Endothelial cell of umbilical vein (primary cell): Measurements from ENCODE around the gene LPAR3. TPM values are rescaled to one million over a fixed set of nuclear protein-coding genes. Genes with fewer than 3 reads are reported as not detected.

ENCODE experiments used
- BruUV-seq: library from RNA; stranded (reverse); fragments of 400-500 nt; replicated peaks from 2 replicates; lab custom pipeline; 2021; lab: Mats Ljungman, UMichigan
- CTCF ChIA-PET: fragments of 300-600, 350-600 bp; sonication (Branson Sonifier 250); formaldehyde crosslinking; loops from one replicate; lab custom pipeline; 2021; ENCODE audit warnings: antibody characterized with exemption, inconsistent platforms; lab: Charles Lee
- POLR2A ChIA-PET: fragments of 300-600, 350-600 bp; sonication (Branson Sonifier 250); formaldehyde crosslinking; loops from one replicate; lab custom pipeline; 2021; ENCODE audit warnings: antibody characterized with exemption, inconsistent platforms; lab: Charles Lee
- DNase-seq: peaks from one replicate; pipeline ENCODE4 v3.0.0-alpha.2; 2011; ENCODE audit warnings: low read depth, low spot score
- FAIRE-seq: peaks from 2 replicates; lab custom pipeline; 2011; peaks lifted over from hg19 to GRCh38; lab: Jason Lieb, UNC
- H2AFZ ChIP-seq: 2 replicates; pipeline ENCODE4 v1.6.0; 2012; ENCODE audit warnings: low read depth, low read length, control low read depth, inconsistent platforms
- H3K27ac ChIP-seq: 2 replicates; pipeline ENCODE4 v1.5.1; 2011; ENCODE audit warnings: low read depth, mild to moderate bottlenecking, control low read depth, low read length, moderate library complexity; ENCODE audit not compliant: insufficient read depth
- H3K27me3 ChIP-seq, 2 experiments: 2 replicates each; pipeline versions ENCODE4 v1.6.0 to v1.6.1; 2011; ENCODE audit warnings: low read length in 2 of 2, mixed read lengths in 1 of 2; ENCODE audit not compliant: control insufficient read depth in 2 of 2, insufficient read depth in 2 of 2
- H3K36me3 ChIP-seq, 2 experiments: 2 replicates in 1 of 2; 3 replicates in 1 of 2; pipeline ENCODE4 v1.5.1; 2011; ENCODE audit warnings: low read length in 2 of 2, mild to moderate bottlenecking in 1 of 2, moderate library complexity in 1 of 2; ENCODE audit not compliant: control insufficient read depth in 2 of 2, insufficient read depth in 2 of 2; ENCODE audit errors: extremely low read depth in 1 of 2
- H3K4me1 ChIP-seq: 3 replicates; pipeline ENCODE4 v1.5.1; 2011; ENCODE audit warnings: mild to moderate bottlenecking, low read length; ENCODE audit not compliant: control insufficient read depth, insufficient read depth; ENCODE audit errors: extremely low read depth
- H3K4me2 ChIP-seq: 2 replicates; pipeline ENCODE4 v1.6.1; 2011; ENCODE audit warnings: low read length, control low read depth, mixed read lengths; ENCODE audit not compliant: insufficient read depth
- H3K4me3 ChIP-seq, 3 experiments: fragments of 200-600 bp in 1 of 3; sonication (generic), shearing (Covaris generic) in 1 of 3; replicated peaks in 1 of 3; 2 replicates each; pipeline ENCODE4 v1.5.1; 2011 to 2016; ENCODE audit warnings: control low read depth in 3 of 3, low read length in 3 of 3, mild to moderate bottlenecking in 2 of 3, inconsistent platforms in 1 of 3, low read depth in 1 of 3, moderate library complexity in 1 of 3; ENCODE audit not compliant: insufficient read depth in 1 of 3
- H3K79me2 ChIP-seq: 2 replicates; pipeline ENCODE4 v1.6.0; 2012; ENCODE audit warnings: low read length, inconsistent platforms; ENCODE audit not compliant: control insufficient read depth, insufficient read depth
- H3K9ac ChIP-seq: replicated peaks from 2 replicates; pipeline ENCODE3; 2011; ENCODE audit warnings: low read length, control low read depth; ENCODE audit not compliant: insufficient read depth; ENCODE audit errors: extremely low read depth
- H3K9me1 ChIP-seq: replicated peaks from 3 replicates; pipeline ENCODE4 v1.6.0; 2011; ENCODE audit warnings: mild to moderate bottlenecking, low read length; ENCODE audit not compliant: control insufficient read depth, insufficient read depth; ENCODE audit errors: extremely low read depth
- H3K9me3 ChIP-seq: replicated peaks from 2 replicates; pipeline ENCODE4 v1.5.1; 2012; ENCODE audit warnings: low read length, inconsistent platforms; ENCODE audit not compliant: control insufficient read depth, insufficient read depth
- H4K20me1 ChIP-seq: replicated peaks from 2 replicates; pipeline ENCODE3; 2011; ENCODE audit warnings: mild to moderate bottlenecking, low read length; ENCODE audit not compliant: control insufficient read depth, insufficient read depth; ENCODE audit errors: extremely low read depth
- EZH2 ChIP-seq: IDR thresholded peaks from 2 replicates; pipeline ENCODE4 v1.6.1; 2012; ENCODE audit warnings: borderline replicate concordance, low read depth, mild to moderate bottlenecking, moderate library complexity, low read length, inconsistent platforms; ENCODE audit not compliant: severe bottlenecking
- FOS ChIP-seq: IDR thresholded peaks from 2 replicates; pipeline ENCODE4 v1.6.1; 2011; ENCODE audit warnings: mild to moderate bottlenecking, low read length, moderate library complexity, borderline replicate concordance; ENCODE audit not compliant: insufficient read depth
- GATA2 ChIP-seq: IDR thresholded peaks from 2 replicates; pipeline ENCODE4 v1.7.0; 2011; ENCODE audit warnings: low read depth, mild to moderate bottlenecking, moderate library complexity, mixed read lengths, low read length; ENCODE audit not compliant: insufficient read length, insufficient read depth
- JUN ChIP-seq: IDR thresholded peaks from 2 replicates; pipeline ENCODE4 v1.6.1; 2011; ENCODE audit warnings: borderline replicate concordance, low read depth; ENCODE audit not compliant: insufficient read length, insufficient read depth
- MYC ChIP-seq: IDR thresholded peaks from one replicate; pipeline ENCODE4 v1.6.1; 2011; ENCODE audit warnings: mild to moderate bottlenecking, low read depth, low read length
- POLR2A ChIP-seq: IDR thresholded peaks from 2 replicates; pipeline ENCODE4 v1.6.1; 2012; ENCODE audit warnings: low read depth, mild to moderate bottlenecking, control low read depth, low read length
- POLR2AphosphoS5 ChIP-seq: IDR thresholded peaks from 2 replicates; pipeline ENCODE4 v1.6.1; 2012; ENCODE audit warnings: low read depth, mild to moderate bottlenecking, control low read depth, low read length, moderate library complexity; ENCODE audit not compliant: insufficient read depth
- dilution Hi-C: fragments of 300-500 bp; cut with MboI; formaldehyde crosslinking; loops from one replicate; pipeline ENCODE4 v1.15.0; 2019; ENCODE audit warnings: low sequenced_read_pairs; ENCODE audit not compliant: extremely low pct_ligation_motif_present
- intact Hi-C: fragments of 100-400 bp; cut with micrococcal nuclease; formaldehyde crosslinking; loops from one replicate; pipeline ENCODE4 v1.10.0; 2022
- polyA plus RNA-seq, 4 experiments: library from polyadenylated mRNA; depleted of rRNA in 3 of 4; stranded (reverse) in 3 of 4; unstranded in 1 of 4; fragments of >200 nt; gene quantifications; 2 replicates each; pipeline versions ENCODE4 v1.2.1 to v1.2.3, GENCODE V29; 2011 to 2012; ENCODE audit warnings: missing spikeins in 1 of 4
- total RNA-seq: library from RNA; stranded (reverse); gene quantifications from 2 replicates; pipeline ENCODE4 v1.2.3, GENCODE V29; 2021
- TF ChIP-seq, protein P1 (sequence below): IDR thresholded peaks from 2 replicates; pipeline ENCODE4 v1.6.1; 2011; ENCODE audit not compliant: insufficient read depth, insufficient read length
- TF ChIP-seq, protein P2 (sequence below), 2 donors: IDR thresholded peaks; 1 replicate in 1 of 2; 2 replicates in 1 of 2; pipeline ENCODE4 v1.5.1; 2011; ENCODE audit warnings: low read length in 2 of 2, mild to moderate bottlenecking in 2 of 2, moderate library complexity in 2 of 2, control low read depth in 1 of 2, inconsistent platforms in 1 of 2, low read depth in 1 of 2; ENCODE audit not compliant: insufficient read depth in 1 of 2; ENCODE audit errors: extremely low read depth in 1 of 2

LPAR3 gene
- total and polyA plus RNA-seq, 2 donors (not counting 3 experiments of a cell fraction or from before 2014, with no cell fraction given): not detected

DNA sequence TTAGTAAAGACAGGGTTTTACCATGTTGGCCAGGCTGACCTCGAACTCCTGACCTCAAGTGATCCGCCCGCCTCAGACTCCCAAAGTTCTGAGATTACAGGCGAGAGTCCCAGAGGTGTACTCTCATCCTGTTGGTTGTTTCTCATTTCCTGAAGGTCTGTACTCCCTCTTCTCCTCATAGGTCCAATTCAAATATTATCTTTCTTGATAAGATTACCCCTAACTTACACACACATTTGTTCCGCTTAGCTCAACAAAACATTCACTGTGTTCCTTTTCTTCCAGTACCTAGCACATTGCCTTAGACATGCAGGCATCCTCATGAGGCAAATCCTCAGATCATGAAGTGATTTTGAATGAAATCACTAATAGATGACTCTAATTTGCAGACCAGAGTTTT is 130.3 kb downstream of the LPAR3 start:
- TF ChIP-seq GATA2 (no peak), POLR2A (no peak), FOS (no peak), POLR2AphosphoS5 (no peak), MYC (no peak), EZH2 (no peak), JUN (no peak)
- TF ChIP-seq, protein P1, sequence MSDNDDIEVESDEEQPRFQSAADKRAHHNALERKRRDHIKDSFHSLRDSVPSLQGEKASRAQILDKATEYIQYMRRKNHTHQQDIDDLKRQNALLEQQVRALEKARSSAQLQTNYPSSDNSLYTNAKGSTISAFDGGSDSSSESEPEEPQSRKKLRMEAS: no peak
- TF ChIP-seq, protein P2, sequence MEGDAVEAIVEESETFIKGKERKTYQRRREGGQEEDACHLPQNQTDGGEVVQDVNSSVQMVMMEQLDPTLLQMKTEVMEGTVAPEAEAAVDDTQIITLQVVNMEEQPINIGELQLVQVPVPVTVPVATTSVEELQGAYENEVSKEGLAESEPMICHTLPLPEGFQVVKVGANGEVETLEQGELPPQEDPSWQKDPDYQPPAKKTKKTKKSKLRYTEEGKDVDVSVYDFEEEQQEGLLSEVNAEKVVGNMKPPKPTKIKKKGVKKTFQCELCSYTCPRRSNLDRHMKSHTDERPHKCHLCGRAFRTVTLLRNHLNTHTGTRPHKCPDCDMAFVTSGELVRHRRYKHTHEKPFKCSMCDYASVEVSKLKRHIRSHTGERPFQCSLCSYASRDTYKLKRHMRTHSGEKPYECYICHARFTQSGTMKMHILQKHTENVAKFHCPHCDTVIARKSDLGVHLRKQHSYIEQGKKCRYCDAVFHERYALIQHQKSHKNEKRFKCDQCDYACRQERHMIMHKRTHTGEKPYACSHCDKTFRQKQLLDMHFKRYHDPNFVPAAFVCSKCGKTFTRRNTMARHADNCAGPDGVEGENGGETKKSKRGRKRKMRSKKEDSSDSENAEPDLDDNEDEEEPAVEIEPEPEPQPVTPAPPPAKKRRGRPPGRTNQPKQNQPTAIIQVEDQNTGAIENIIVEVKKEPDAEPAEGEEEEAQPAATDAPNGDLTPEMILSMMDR (IDR thresholded peaks at IDR 0.05; ENCODE audit: extremely low read depth in 1 of 2, insufficient read depth in 1 of 2, low read depth in 1 of 2, low read length in 2 of 2): no peak
- no peak for DNase-seq
- BruUV-seq: no TSS peak
- ChIA-PET POLR2A (no interaction called here), CTCF (interaction anchor here (1.9 to 2.1 kb wide), 4 partner anchors 9 to 19 kb away, joined by 5 to 13 read pairs (median 10); no protein-coding TSS in a partner anchor)
- FAIRE-seq: no peak
- H3K9me3 ChIP-seq: no peaks in the 10 kb centered on the region
- no peak overlapping the region for H3K27ac ChIP-seq
- H3K4me3 ChIP-seq: no peak overlapping the region
- H3K9me1 ChIP-seq: no peaks in the 10 kb centered on the region
- intact Hi-C loops: no loop called here
- no peaks in the 10 kb centered on the region for H3K36me3 ChIP-seq
- no peak overlapping the region for H2AFZ ChIP-seq
- H3K4me1 ChIP-seq: no peaks in the 10 kb centered on the region
- H3K9ac ChIP-seq: no peak overlapping the region
- H3K4me2 ChIP-seq: no peak overlapping the region
- H3K79me2 ChIP-seq: no peaks in the 10 kb centered on the region
- dilution Hi-C loops: no loop called here
- peaks cover 30 to 33% of the 10 kb centered on the region in 2 experiments for H3K27me3 ChIP-seq
- H4K20me1 ChIP-seq: no peaks in the 10 kb centered on the region

Other genes starting within 250 kb of the LPAR3 start
- 6.9 and 8.4 TPM in 2 replicates for gene SSX2IP, start 202.7 kb downstream of the LPAR3 start, total RNA-seq
- 0.60 and 0.77 TPM in 2 replicates for gene SSX2IP, start 202.7 kb downstream of the LPAR3 start, polyA plus RNA-seq
- gene MCOLN2, start 103.9 kb upstream of the LPAR3 start, total RNA-seq: not detected in 2 replicates
- gene MCOLN2, start 103.9 kb upstream of the LPAR3 start, polyA plus RNA-seq: not detected in 2 replicates
- not detected in 2 replicates for gene MCOLN3, start 155.3 kb upstream of the LPAR3 start, total RNA-seq
- 0.06 TPM in 1 of 2 replicates, not detected in the other for gene MCOLN3, start 155.3 kb upstream of the LPAR3 start, polyA plus RNA-seq